Tibial artery (tissue), 4 donors: Measurements from ENCODE around the gene MSMB.

Experiments
- DNase-seq, 2 donors: peaks; one replicate each; pipeline ENCODE4 v3.0.0-alpha.2; 2019
- H3K27ac ChIP-seq, 2 donors: fragments of 200-600 bp; sonication (generic) in 1 of 2; 1 replicate in 1 of 2; 2 replicates in 1 of 2; pipeline ENCODE4 v1.5.1; 2018 to 2019; ENCODE audit warnings: mild to moderate bottlenecking in 1 of 2
- H3K27me3 ChIP-seq, 2 donors: fragments of 200-600 bp; sonication (generic) in 1 of 2; one replicate each; pipeline versions ENCODE4 v1.5.1 to v1.6.0; 2016 to 2019
- H3K36me3 ChIP-seq, 3 donors: fragments of 200-600 bp; sonication (generic) in 2 of 3; one replicate each; pipeline ENCODE4 v1.5.1; 2016 to 2019; ENCODE audit warnings: mild to moderate bottlenecking in 2 of 3
- H3K4me1 ChIP-seq, 4 donors: fragments of 200-600 bp; sonication (generic) in 2 of 4; 1 replicate in 3 of 4; 2 replicates in 1 of 4; pipeline ENCODE4 v1.5.1; 2016 to 2019
- H3K4me3 ChIP-seq, 2 donors: fragments of 200-600 bp; sonication (generic) in 1 of 2; 1 replicate in 1 of 2; 2 replicates in 1 of 2; pipeline ENCODE4 v1.5.1; 2018 to 2019; ENCODE audit warnings: mild to moderate bottlenecking in 2 of 2
- H3K9me3 ChIP-seq, 3 donors: fragments of 200-600 bp; sonication (generic) in 1 of 3; one replicate each; pipeline ENCODE4 v1.5.1; 2016 to 2019
- intact Hi-C: fragments of 100-400 bp; cut with DNase I; formaldehyde crosslinking; loops from one replicate; pipeline ENCODE4 v1.15.0; 2023; ENCODE audit warnings: low total_unique reads
- TF ChIP-seq, protein P1 (sequence below), 2 experiments: fragments of 200-600 bp in 1 of 2; fragments of 450-650 bp in 1 of 2; IDR thresholded peaks; one replicate each; pipeline ENCODE4 v1.5.1; 2017 to 2019; ENCODE audit warnings: antibody characterized with exemption in 2 of 2, mild to moderate bottlenecking in 1 of 2, moderate library complexity in 1 of 2

MSMB gene

DNA sequence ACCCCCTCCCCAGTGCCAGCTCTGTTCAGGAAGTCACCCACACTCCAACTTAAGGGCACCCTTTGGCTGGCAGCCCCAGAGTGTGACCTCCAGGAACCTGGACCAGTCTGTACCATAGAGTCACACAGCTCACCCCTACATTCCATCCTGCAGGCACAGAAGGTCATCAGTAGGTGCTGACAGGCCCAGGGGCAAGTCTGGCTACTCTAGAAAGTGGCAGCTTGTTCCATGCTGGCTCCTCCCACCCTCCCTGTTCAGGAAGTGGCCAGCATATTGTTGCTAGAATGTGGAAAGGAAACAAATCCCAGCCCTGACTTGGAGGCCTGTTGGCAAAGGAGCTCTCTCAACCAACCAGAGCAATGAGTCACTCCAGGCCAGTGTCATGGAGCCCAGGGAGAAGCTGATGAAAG is 12.5 kb downstream of the MSMB start:
- Histone ChIP-seq H3K27me3 (peaks cover 0 to 4% of the 10 kb centered on the region in 2 donors), H3K9me3 (no peaks in the 10 kb centered on the region), H3K4me1 (peaks cover 0 to 18% (median 9%) of the 10 kb centered on the region in 4 donors), H3K27ac (no peak overlapping the region), H3K36me3 (no peaks in the 10 kb centered on the region), H3K4me3 (no peak overlapping the region)
- intact Hi-C loops: no loop called here
- TF ChIP-seq, protein P1, sequence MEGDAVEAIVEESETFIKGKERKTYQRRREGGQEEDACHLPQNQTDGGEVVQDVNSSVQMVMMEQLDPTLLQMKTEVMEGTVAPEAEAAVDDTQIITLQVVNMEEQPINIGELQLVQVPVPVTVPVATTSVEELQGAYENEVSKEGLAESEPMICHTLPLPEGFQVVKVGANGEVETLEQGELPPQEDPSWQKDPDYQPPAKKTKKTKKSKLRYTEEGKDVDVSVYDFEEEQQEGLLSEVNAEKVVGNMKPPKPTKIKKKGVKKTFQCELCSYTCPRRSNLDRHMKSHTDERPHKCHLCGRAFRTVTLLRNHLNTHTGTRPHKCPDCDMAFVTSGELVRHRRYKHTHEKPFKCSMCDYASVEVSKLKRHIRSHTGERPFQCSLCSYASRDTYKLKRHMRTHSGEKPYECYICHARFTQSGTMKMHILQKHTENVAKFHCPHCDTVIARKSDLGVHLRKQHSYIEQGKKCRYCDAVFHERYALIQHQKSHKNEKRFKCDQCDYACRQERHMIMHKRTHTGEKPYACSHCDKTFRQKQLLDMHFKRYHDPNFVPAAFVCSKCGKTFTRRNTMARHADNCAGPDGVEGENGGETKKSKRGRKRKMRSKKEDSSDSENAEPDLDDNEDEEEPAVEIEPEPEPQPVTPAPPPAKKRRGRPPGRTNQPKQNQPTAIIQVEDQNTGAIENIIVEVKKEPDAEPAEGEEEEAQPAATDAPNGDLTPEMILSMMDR (IDR thresholded peaks at IDR 0.05): no peak
- no peak for DNase-seq

GRCh38 chr10:46031648-46032532 is 14.2 kb downstream of the MSMB start:
- peaks cover 0 to 4% of the 10 kb centered on the region in 2 donors for H3K27me3 ChIP-seq
- H3K4me1 ChIP-seq: peaks cover 0 to 35% (median 25%) of the 10 kb centered on the region in 4 donors

GRCh38 chr10:46030091-46030937 is 15.8 kb downstream of the MSMB start, which contains the start of gene NCOA4:
Gene NCOA4 (minus strand): TSS chr10:46030623. CDS start chr10:46016680, 13,943 bp downstream.
- intact Hi-C loops: no loop called here
- peak; percentile 98 for DNase-seq
- no peaks in the 10 kb centered on the region for H3K9me3 ChIP-seq
- H3K4me1 ChIP-seq: peaks cover 0 to 51% (median 40%) of the 10 kb centered on the region in 4 donors
- TF ChIP-seq, protein P1 (IDR thresholded peaks at IDR 0.05): peak; percentile 76 to 81
- no peaks in the 10 kb centered on the region for H3K36me3 ChIP-seq
- H3K27me3 ChIP-seq: no peaks in the 10 kb centered on the region
- H3K4me3 ChIP-seq: peak within 1 kb of the TSS; percentile 76 to 87
- H3K27ac ChIP-seq: peak within 1 kb of the TSS; percentile 91 to 92

More at GRCh38 chr10:46031648-46032532, 14.2 kb downstream of the MSMB start:
- Histone ChIP-seq H3K9me3 (no peaks in the 10 kb centered on the region), H3K4me3 (no peak overlapping the region), H3K27ac (no peak overlapping the region), H3K36me3 (no peaks in the 10 kb centered on the region)
- no peak for DNase-seq
- TF ChIP-seq, protein P1 (IDR thresholded peaks at IDR 0.05): no peak
- intact Hi-C loops: no loop called here

- Histone ChIP-seq H3K27me3 (no peaks in the 10 kb centered on the region), H3K9me3 (no peaks in the 10 kb centered on the region), H3K36me3 (no peaks in the 10 kb centered on the region), H3K4me3 (peak overlapping the region; percentile 76 to 87), H3K4me1 (peaks cover 0 to 56% (median 43%) of the 10 kb centered on the region in 4 donors), H3K27ac (peak overlapping the region; percentile 91 to 92)
- TF ChIP-seq, protein P1 (IDR thresholded peaks at IDR 0.05): no peak
- intact Hi-C loops: no loop called here
- no peak for DNase-seq
Measured at GRCh38 chr10:46029461-46030030, 16.5 kb downstream of the MSMB start.
